HCT116 (cell line): Measurements from ENCODE around the gene ACOT2.
"Not testable (repeated sequence)": the region's sequence is repeated elsewhere in the genome, so short reads cannot be mapped to it uniquely, and the experiment has no call there.

ENCODE experiments used
- CTCF ChIP-seq, 3 experiments: fragments of 200-600 bp in 1 of 3; sonication (generic) in 1 of 3; IDR thresholded peaks in 2 of 3; conservative IDR thresholded peaks in 1 of 3; 2 replicates each; pipeline ENCODE4 v1.5.1; 2012 to 2017; ENCODE audit warnings: low read depth in 2 of 3, low read length in 2 of 3, antibody characterized with exemption in 1 of 3, borderline replicate concordance in 1 of 3, control low read depth in 1 of 3, mild to moderate bottlenecking in 1 of 3, mixed read lengths in 1 of 3, mixed run types in 1 of 3, moderate library complexity in 1 of 3; ENCODE audit not compliant: insufficient read depth in 1 of 3
- EGR1 ChIP-seq: IDR thresholded peaks from 2 replicates; pipeline ENCODE4 v1.6.1; 2012; ENCODE audit warnings: low read depth
- EZH2 ChIP-seq: fragments of 200-600 bp; sonication (generic); IDR thresholded peaks from 2 replicates; pipeline ENCODE4 v1.6.1; 2017; ENCODE audit warnings: antibody characterized with exemption, mixed run types
- POLR2A ChIP-seq: IDR thresholded peaks from 2 replicates; pipeline ENCODE4 v1.7.0; 2011; ENCODE audit warnings: borderline replicate concordance; ENCODE audit not compliant: insufficient read depth, insufficient read length; ENCODE audit errors: extremely low read depth
- TF ChIP-seq, protein P1 (sequence below): IDR thresholded peaks from 2 replicates; pipeline ENCODE4 v1.6.1; 2011; ENCODE audit warnings: mild to moderate bottlenecking, low read length, moderate library complexity; ENCODE audit not compliant: insufficient replicate concordance; ENCODE audit errors: extremely low read depth

GRCh38 chr14:73562256-73562655 is 6.8 kb upstream of the ACOT2 start:
- not testable (repeated sequence) for TF ChIP-seq POLR2A; CTCF (IDR thresholded peaks at IDR 0.05 in 2 of 3, conservative IDR thresholded peaks at IDR 0.05 in 1 of 3; ENCODE audit: borderline replicate concordance in 1 of 3, insufficient read depth in 1 of 3, low read depth in 2 of 3, low read length in 2 of 3); EZH2; EGR1
- TF ChIP-seq, protein P1, sequence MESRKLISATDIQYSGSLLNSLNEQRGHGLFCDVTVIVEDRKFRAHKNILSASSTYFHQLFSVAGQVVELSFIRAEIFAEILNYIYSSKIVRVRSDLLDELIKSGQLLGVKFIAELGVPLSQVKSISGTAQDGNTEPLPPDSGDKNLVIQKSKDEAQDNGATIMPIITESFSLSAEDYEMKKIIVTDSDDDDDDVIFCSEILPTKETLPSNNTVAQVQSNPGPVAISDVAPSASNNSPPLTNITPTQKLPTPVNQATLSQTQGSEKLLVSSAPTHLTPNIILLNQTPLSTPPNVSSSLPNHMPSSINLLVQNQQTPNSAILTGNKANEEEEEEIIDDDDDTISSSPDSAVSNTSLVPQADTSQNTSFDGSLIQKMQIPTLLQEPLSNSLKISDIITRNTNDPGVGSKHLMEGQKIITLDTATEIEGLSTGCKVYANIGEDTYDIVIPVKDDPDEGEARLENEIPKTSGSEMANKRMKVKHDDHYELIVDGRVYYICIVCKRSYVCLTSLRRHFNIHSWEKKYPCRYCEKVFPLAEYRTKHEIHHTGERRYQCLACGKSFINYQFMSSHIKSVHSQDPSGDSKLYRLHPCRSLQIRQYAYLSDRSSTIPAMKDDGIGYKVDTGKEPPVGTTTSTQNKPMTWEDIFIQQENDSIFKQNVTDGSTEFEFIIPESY, result not testable (repeated sequence)
